Mesodermal cell (in vitro differentiated cells): ENCODE measurements around the gene TRIO.

Source experiments
- H3K27ac ChIP-seq: 2 replicates; pipeline ENCODE4 v1.7.0; 2013; ENCODE audit warnings: mild to moderate bottlenecking, low read depth, low read length, moderate library complexity; ENCODE audit not compliant: severe bottlenecking
- H3K36me3 ChIP-seq: 2 replicates; pipeline ENCODE4 v1.7.1; 2013; ENCODE audit warnings: mild to moderate bottlenecking, low read length, moderate library complexity; ENCODE audit not compliant: control insufficient read depth, insufficient read depth
- H3K4me1 ChIP-seq: one replicate; pipeline ENCODE4 v1.7.1; 2013; ENCODE audit warnings: mild to moderate bottlenecking, low read length; ENCODE audit not compliant: insufficient read depth, control insufficient read depth, poor library complexity, severe bottlenecking
- H3K4me3 ChIP-seq: 2 replicates; pipeline ENCODE4 v1.7.0; 2013; ENCODE audit warnings: low read length, control low read depth, mild to moderate bottlenecking; ENCODE audit not compliant: insufficient read depth, poor library complexity, severe bottlenecking; ENCODE audit errors: extremely low read depth
- H3K9me3 ChIP-seq: 2 replicates; pipeline ENCODE4 v1.7.1; 2013; ENCODE audit warnings: mild to moderate bottlenecking, low read length, moderate library complexity; ENCODE audit not compliant: control insufficient read depth
- WGBS, 2 experiments: methylation state at CpG; one replicate each; pipeline ENCODE4 v1.1.5; 2013; ENCODE audit warnings: missing lambda C conversion rate in 2 of 2; ENCODE audit not compliant: insufficient coverage in 2 of 2; 5-methylcytosine and 5-hydroxymethylcytosine counted together

TRIO gene

GRCh38 chr5:14209836-14210235 is 66.7 kb downstream of the TRIO start:
- Histone ChIP-seq H3K4me1 (peaks cover 40% of the 10 kb centered on the region), H3K4me3 (no peak overlapping the region), H3K9me3 (no peaks in the 10 kb centered on the region), H3K27ac (no peak overlapping the region), H3K36me3 (peaks cover 7% of the 10 kb centered on the region)
- WGBS, 2 experiments = 89 to 94% methylated on average over 3 to 8 of the region's 8 CpGs

DNA sequence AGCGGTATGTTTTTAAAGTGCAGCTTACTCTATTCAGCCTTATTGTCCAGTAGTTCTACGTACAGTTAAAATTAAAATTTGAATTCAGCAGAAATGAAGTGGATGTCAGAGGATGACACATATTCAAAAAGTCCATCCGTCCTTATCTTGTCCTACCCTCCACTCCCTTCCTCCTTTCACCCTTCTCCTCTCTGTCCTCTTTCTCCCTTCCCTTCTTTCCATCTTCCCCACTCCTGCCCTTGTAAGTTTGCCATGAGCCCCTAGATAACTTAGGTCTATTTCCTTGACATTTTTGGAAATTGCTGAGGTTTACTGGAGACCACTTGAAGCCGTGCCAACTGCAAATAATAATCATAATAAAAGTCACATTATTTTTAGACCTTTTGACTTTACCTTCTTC is 67.6 kb downstream of the TRIO start:
- H3K9me3 ChIP-seq = no peaks in the 10 kb centered on the region
- H3K4me3 ChIP-seq = no peak overlapping the region
- WGBS, 2 experiments = 100% methylated on average over 1 of the region's 4 CpGs; no CpG with 5 or more reads in 1 of the 2 experiments
- peaks cover 7% of the 10 kb centered on the region for H3K36me3 ChIP-seq
- H3K27ac ChIP-seq = no peak overlapping the region
- peaks cover 42% of the 10 kb centered on the region for H3K4me1 ChIP-seq

- WGBS, 2 experiments = 88 to 100% methylated on average over 2 to 4 of the region's 5 CpGs
Measured at GRCh38 chr5:14211818-14212803, 69.0 kb downstream of the TRIO start.

GRCh38 chr5:14212838-14213237 is 69.7 kb downstream of the TRIO start:
- Histone ChIP-seq H3K4me3 (no peak overlapping the region), H3K27ac (no peak overlapping the region), H3K9me3 (no peaks in the 10 kb centered on the region), H3K4me1 (peaks cover 53% of the 10 kb centered on the region), H3K36me3 (peaks cover 7% of the 10 kb centered on the region)
- WGBS, 2 experiments = 84 to 89% methylated on average over 2 to 3 of the region's 4 CpGs

More at GRCh38 chr5:14211818-14212803, 69.0 kb downstream of the TRIO start:
- peaks cover 7% of the 10 kb centered on the region for H3K36me3 ChIP-seq
- no peak overlapping the region for H3K4me3 ChIP-seq
- H3K27ac ChIP-seq = no peak overlapping the region
- no peaks in the 10 kb centered on the region for H3K9me3 ChIP-seq
- H3K4me1 ChIP-seq = peaks cover 49% of the 10 kb centered on the region

DNA sequence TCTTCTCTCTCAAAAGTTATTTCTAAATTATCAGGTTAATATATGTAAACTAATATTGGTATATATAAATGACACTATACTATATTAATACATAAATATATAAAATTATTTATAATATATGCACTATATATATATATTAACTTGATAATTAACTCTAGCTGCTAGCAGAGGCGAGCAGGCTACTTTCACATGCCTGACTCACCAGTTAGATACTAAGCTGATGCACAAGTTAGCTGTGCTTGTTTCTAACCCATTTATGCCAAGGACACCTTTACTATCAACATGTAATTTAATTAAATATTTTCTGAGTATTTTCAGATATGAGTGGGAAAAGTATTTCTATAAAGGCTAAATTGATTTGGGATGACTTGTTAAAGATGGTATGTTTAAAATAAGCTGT is 70.1 kb downstream of the TRIO start:
- H3K36me3 ChIP-seq = peaks cover 7% of the 10 kb centered on the region
- H3K4me1 ChIP-seq = peaks cover 52% of the 10 kb centered on the region
- no peak overlapping the region for H3K4me3 ChIP-seq
- H3K9me3 ChIP-seq = no peaks in the 10 kb centered on the region
- H3K27ac ChIP-seq = no peak overlapping the region
- WGBS, 2 experiments = no CpG with 5 or more reads among the region's 1 CpG

DNA sequence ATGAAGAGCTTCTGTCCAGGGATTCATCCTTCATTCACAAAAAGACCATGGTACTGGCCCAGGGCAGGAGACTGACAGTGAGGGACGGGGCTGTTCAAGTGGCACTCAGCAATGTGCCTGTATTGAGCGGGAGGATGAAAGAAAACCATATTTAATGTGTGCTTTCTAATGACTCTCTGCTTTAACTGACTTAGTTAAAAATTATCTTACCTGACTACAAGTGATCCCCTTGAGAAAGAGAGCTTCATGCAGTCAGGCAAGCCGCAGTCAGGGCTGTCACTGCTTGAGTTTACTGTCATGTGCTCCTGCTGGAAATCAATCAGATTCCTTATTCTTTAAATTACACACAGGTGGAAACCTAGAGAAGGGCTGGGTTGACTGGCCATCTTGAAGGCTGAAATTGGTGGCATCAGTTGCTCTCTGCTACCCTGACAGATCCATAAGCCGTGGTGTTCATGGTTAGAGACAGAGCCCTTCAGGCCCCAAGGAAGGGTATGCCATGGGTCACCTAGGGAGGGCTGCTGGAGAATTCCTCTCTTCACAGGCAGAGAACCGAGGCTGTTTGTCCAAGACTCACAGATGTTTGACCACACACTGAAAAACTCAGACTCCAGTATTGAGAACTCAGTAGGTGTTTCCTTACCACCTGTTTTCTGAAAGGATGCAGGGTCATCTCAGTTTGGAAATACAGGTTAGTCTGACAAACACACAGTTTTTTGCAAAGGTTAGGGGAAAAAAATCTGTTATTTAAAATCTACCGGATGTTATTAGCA is 70.9 kb downstream of the TRIO start:
- H3K36me3 ChIP-seq = peaks cover 7% of the 10 kb centered on the region
- 86 to 94% methylated on average over 1 to 5 of the region's 6 CpGs for WGBS, 2 experiments
- H3K27ac ChIP-seq = no peak overlapping the region
- no peak overlapping the region for H3K4me3 ChIP-seq
- H3K9me3 ChIP-seq = no peaks in the 10 kb centered on the region
- H3K4me1 ChIP-seq = peaks cover 52% of the 10 kb centered on the region

GRCh38 chr5:14215901-14216300 is 72.8 kb downstream of the TRIO start:
- WGBS, 2 experiments = 75 to 81% methylated on average over 2 to 4 of the region's 6 CpGs
- no peak overlapping the region for H3K27ac ChIP-seq
- H3K4me1 ChIP-seq = peaks cover 49% of the 10 kb centered on the region

DNA sequence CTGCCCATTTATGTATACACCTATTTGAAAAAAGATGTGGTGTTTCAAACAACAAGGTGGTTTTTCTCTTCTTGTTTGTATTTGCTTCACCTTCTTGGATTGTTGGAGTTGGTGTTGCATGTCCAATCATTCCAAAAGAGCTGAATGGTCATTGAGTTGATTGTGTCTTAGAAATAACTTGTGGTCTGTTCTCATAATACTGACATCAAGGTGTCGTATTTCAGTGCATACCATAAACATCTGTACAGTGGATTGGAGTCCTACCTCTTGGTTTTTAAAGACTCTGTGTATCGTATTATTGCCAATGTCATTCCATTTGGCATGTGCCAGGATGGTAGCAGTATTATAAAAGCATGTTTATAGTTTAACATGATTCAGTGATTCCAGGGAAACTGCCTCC is 73.2 kb downstream of the TRIO start:
- Histone ChIP-seq H3K4me3 (no peak overlapping the region), H3K4me1 (peaks cover 49% of the 10 kb centered on the region), H3K27ac (no peak overlapping the region), H3K9me3 (no peaks in the 10 kb centered on the region), H3K36me3 (peaks cover 12% of the 10 kb centered on the region)
- 100% methylated on average over 2 of the region's 2 CpGs for WGBS, 2 experiments

More at GRCh38 chr5:14215901-14216300, 72.8 kb downstream of the TRIO start:
- Histone ChIP-seq H3K36me3 (peaks cover 7% of the 10 kb centered on the region), H3K4me3 (no peak overlapping the region), H3K9me3 (no peaks in the 10 kb centered on the region)

- Histone ChIP-seq H3K4me3 (no peak overlapping the region), H3K9me3 (no peaks in the 10 kb centered on the region), H3K36me3 (peaks cover 17% of the 10 kb centered on the region), H3K27ac (no peak overlapping the region), H3K4me1 (peaks cover 49% of the 10 kb centered on the region)
- 78 to 100% methylated on average over 1 to 4 of the region's 7 CpGs for WGBS, 2 experiments
Measured at GRCh38 chr5:14216902-14217301, 73.8 kb downstream of the TRIO start.

GRCh38 chr5:14217587-14217986 is 74.4 kb downstream of the TRIO start:
- H3K27ac ChIP-seq = no peak overlapping the region
- H3K36me3 ChIP-seq = peaks cover 22% of the 10 kb centered on the region
- no peaks in the 10 kb centered on the region for H3K9me3 ChIP-seq
- 89 to 95% methylated on average over 3 of the region's 4 CpGs for WGBS, 2 experiments
- peaks cover 49% of the 10 kb centered on the region for H3K4me1 ChIP-seq
- no peak overlapping the region for H3K4me3 ChIP-seq
